Measurements from ENCODE around the gene SH3BGRL2.
"Not testable (repeated sequence)": the region's sequence is repeated elsewhere in the genome, so short reads cannot be mapped to it uniquely, and the experiment has no call there.

SH3BGRL2 gene

GRCh38 chr6:79717989-79718388, 86.9 kb downstream of the SH3BGRL2 start:
- Mint-ChIP-seq H3K27ac (no peak overlapping the region), H3K4me1 (no peaks in the 10 kb centered on the region), H3K4me3 (no peak overlapping the region), H3K9me3 (no peaks in the 10 kb centered on the region), H3K36me3 (no peaks in the 10 kb centered on the region)
- ATAC-seq (no peak), DNase-seq (ENCODE audit: low spot score in 2 of 2) (no peak)

- Mint-ChIP-seq H3K36me3 (no peaks in the 10 kb centered on the region), H3K9me3 (no peaks in the 10 kb centered on the region), H3K4me1 (no peaks in the 10 kb centered on the region), H3K27ac (no peak overlapping the region), H3K4me3 (no peak overlapping the region)
- ATAC-seq (peak; percentile 8), DNase-seq (ENCODE audit: low spot score in 2 of 2) (no peak)
Observed at GRCh38 chr6:79718509-79719247, 87.5 kb downstream of the SH3BGRL2 start.

GRCh38 chr6:79719248-79719960, 88.3 kb downstream of the SH3BGRL2 start:
- no peak for DNase-seq (ENCODE audit: low spot score in 2 of 2)
- Mint-ChIP-seq H3K36me3 (no peaks in the 10 kb centered on the region), H3K4me1 (no peaks in the 10 kb centered on the region), H3K4me3 (no peak overlapping the region), H3K27ac (no peak overlapping the region), H3K9me3 (no peaks in the 10 kb centered on the region)
- no peak for ATAC-seq

- H3K36me3 Mint-ChIP-seq: no peaks in the 10 kb centered on the region
- ATAC-seq (no peak), DNase-seq (ENCODE audit: low spot score in 2 of 2) (no peak)
- H3K4me1 Mint-ChIP-seq: no peaks in the 10 kb centered on the region
- no peak overlapping the region for H3K4me3 Mint-ChIP-seq
- H3K9me3 Mint-ChIP-seq: no peaks in the 10 kb centered on the region
- H3K27ac Mint-ChIP-seq: no peak overlapping the region
Observed at GRCh38 chr6:79724816-79725215, 93.7 kb downstream of the SH3BGRL2 start.

GRCh38 chr6:79731471-79731870, 100.3 kb downstream of the SH3BGRL2 start:
- Mint-ChIP-seq H3K36me3 (no peaks in the 10 kb centered on the region), H3K27ac (no peak overlapping the region), H3K4me1 (no peaks in the 10 kb centered on the region), H3K4me3 (no peak overlapping the region), H3K9me3 (no peaks in the 10 kb centered on the region)
- ATAC-seq: no peak
- no peak for DNase-seq (ENCODE audit: low spot score in 2 of 2)

- H3K9me3 Mint-ChIP-seq: no peaks in the 10 kb centered on the region
- DNase-seq (ENCODE audit: low spot score in 2 of 2) (no peak), ATAC-seq (no peak)
- H3K36me3 Mint-ChIP-seq: no peaks in the 10 kb centered on the region
- H3K27ac Mint-ChIP-seq: no peak overlapping the region
- H3K4me3 Mint-ChIP-seq: no peak overlapping the region
- no peaks in the 10 kb centered on the region for H3K4me1 Mint-ChIP-seq
Observed at GRCh38 chr6:79733388-79733787, 102.3 kb downstream of the SH3BGRL2 start.

- H3K4me3 Mint-ChIP-seq: no peak overlapping the region
- H3K36me3 Mint-ChIP-seq: no peaks in the 10 kb centered on the region
- H3K9me3 Mint-ChIP-seq: no peaks in the 10 kb centered on the region
- no peak for ATAC-seq
- DNase-seq (ENCODE audit: low spot score in 2 of 2): no peak
- no peak overlapping the region for H3K27ac Mint-ChIP-seq
- H3K4me1 Mint-ChIP-seq: no peaks in the 10 kb centered on the region
Observed at GRCh38 chr6:79734374-79734773, 103.2 kb downstream of the SH3BGRL2 start.

GRCh38 chr6:79735183-79735582, 104.1 kb downstream of the SH3BGRL2 start:
- H3K4me3 Mint-ChIP-seq: no peak overlapping the region
- no peaks in the 10 kb centered on the region for H3K9me3 Mint-ChIP-seq
- ATAC-seq: no peak
- no peak for DNase-seq (ENCODE audit: low spot score in 2 of 2)
- H3K27ac Mint-ChIP-seq: no peak overlapping the region
- H3K36me3 Mint-ChIP-seq: no peaks in the 10 kb centered on the region
- H3K4me1 Mint-ChIP-seq: no peaks in the 10 kb centered on the region

- Mint-ChIP-seq H3K4me3 (no peak overlapping the region), H3K4me1 (no peaks in the 10 kb centered on the region), H3K27ac (no peak overlapping the region), H3K9me3 (no peaks in the 10 kb centered on the region), H3K36me3 (no peaks in the 10 kb centered on the region)
- no peak for DNase-seq (ENCODE audit: low spot score in 2 of 2)
- no peak for ATAC-seq
Observed at GRCh38 chr6:79737172-79737571, 106.0 kb downstream of the SH3BGRL2 start.

- H3K4me1 Mint-ChIP-seq: no peaks in the 10 kb centered on the region
- H3K4me3 Mint-ChIP-seq: no peak overlapping the region
- H3K27ac Mint-ChIP-seq: no peak overlapping the region
- H3K9me3 Mint-ChIP-seq: no peaks in the 10 kb centered on the region
- H3K36me3 Mint-ChIP-seq: no peaks in the 10 kb centered on the region
- DNase-seq (ENCODE audit: low spot score in 2 of 2): no peak
- no peak for ATAC-seq
Observed at GRCh38 chr6:79742030-79742429, 110.9 kb downstream of the SH3BGRL2 start.

GRCh38 chr6:79745282-79745681, 114.2 kb downstream of the SH3BGRL2 start:
- DNase-seq (ENCODE audit: low spot score in 2 of 2); H3K36me3 Mint-ChIP-seq; H3K9me3 Mint-ChIP-seq; H3K4me3 Mint-ChIP-seq; ATAC-seq; H3K27ac Mint-ChIP-seq; H3K4me1 Mint-ChIP-seq: not testable (repeated sequence)

- not testable (repeated sequence) for ATAC-seq; DNase-seq (ENCODE audit: low spot score in 2 of 2); H3K4me3 Mint-ChIP-seq; H3K27ac Mint-ChIP-seq; H3K9me3 Mint-ChIP-seq; H3K36me3 Mint-ChIP-seq; H3K4me1 Mint-ChIP-seq
Observed at GRCh38 chr6:79746325-79746724, 115.2 kb downstream of the SH3BGRL2 start.

GRCh38 chr6:79750806-79751205, 119.7 kb downstream of the SH3BGRL2 start:
- no peaks in the 10 kb centered on the region for H3K36me3 Mint-ChIP-seq
- H3K4me3 Mint-ChIP-seq: no peak overlapping the region
- no peaks in the 10 kb centered on the region for H3K9me3 Mint-ChIP-seq
- DNase-seq (ENCODE audit: low spot score in 2 of 2) (no peak), ATAC-seq (no peak)
- no peaks in the 10 kb centered on the region for H3K4me1 Mint-ChIP-seq
- H3K27ac Mint-ChIP-seq: no peak overlapping the region

Measured in stimulated activated effector memory CD8-positive, alpha-beta T cell treated with anti-CD3 and anti-CD28 coated beads, Interleukin-12 subunit alpha, Interleukin-12 subunit beta, amount 100 ng/mL, for 72 hours (primary cell).